ENCODE results near the gene STAB1.

GRCh38 chr3:52506266-52506966 lies 11.3 kb downstream of the STAB1 start:
- TF ChIP-seq CTCF (conservative IDR thresholded peaks at IDR 0.05; ENCODE audit: low read depth, low read length) = no peak
- TF ChIP-seq EZH2 (IDR thresholded peaks at IDR 0.05; ENCODE audit: low read length, unreplicated experiment) = no peak
- TF ChIP-seq EZH2phosphoT487 (IDR thresholded peaks at IDR 0.05; ENCODE audit: borderline replicate concordance, low read length) = no peak

Measured in PC-3 (cell line).